ENCODE measurements around the gene LSMEM2.

Gene LSMEM2

DNA sequence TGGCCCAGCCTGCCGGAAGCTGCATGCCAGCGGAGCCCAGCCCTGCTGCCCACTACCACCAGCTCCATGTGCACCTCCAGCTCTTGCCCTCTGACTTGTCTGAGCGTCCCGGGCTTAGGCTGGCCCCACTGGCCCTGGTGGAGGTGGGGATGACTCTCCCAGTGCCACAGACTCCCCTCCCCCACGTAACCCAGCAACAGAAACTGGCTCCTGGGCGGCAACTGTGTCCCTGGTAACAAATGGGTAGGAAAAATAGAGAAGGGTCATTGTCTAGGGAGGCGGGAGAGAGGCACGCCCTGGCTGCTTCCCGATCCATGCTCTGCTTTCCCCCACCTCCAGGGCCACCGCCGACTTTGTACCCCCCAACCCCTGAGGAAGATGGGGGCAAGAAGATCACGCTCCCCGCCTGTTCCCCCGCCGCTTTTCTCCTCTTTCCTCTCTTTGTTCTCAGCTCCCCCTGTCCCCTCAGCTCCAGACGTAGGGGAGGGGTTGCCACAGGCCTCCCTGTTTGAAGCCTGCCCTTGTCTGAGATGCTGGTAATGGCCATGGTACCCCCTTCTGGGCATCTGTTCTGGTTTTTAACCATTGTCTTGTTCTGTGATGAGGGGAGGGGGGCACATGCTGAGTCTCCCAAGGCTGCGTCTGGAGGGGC lies 20.7 kb upstream of the LSMEM2 start:
- no peak overlapping the region for H3K27ac ChIP-seq (ENCODE audit: low read depth, low read length)
- H3K9me3 ChIP-seq (ENCODE audit: insufficient read depth, low read length) = no peaks in the 10 kb centered on the region
- no peak overlapping the region for H2AFZ ChIP-seq (ENCODE audit: low read depth, low read length, severe bottlenecking)
- H3K9ac ChIP-seq (ENCODE audit: low read length) = no peak overlapping the region
- H3K36me3 ChIP-seq (ENCODE audit: low read length) = 0 out of 2 replicates have a peak, but pooled peaks cover 3% of the 10 kb centered on the region
- no peak for TF ChIP-seq EZH2phosphoT487 (conservative IDR thresholded peaks at IDR 0.05; ENCODE audit: low read length)
- TF ChIP-seq, protein P1, sequence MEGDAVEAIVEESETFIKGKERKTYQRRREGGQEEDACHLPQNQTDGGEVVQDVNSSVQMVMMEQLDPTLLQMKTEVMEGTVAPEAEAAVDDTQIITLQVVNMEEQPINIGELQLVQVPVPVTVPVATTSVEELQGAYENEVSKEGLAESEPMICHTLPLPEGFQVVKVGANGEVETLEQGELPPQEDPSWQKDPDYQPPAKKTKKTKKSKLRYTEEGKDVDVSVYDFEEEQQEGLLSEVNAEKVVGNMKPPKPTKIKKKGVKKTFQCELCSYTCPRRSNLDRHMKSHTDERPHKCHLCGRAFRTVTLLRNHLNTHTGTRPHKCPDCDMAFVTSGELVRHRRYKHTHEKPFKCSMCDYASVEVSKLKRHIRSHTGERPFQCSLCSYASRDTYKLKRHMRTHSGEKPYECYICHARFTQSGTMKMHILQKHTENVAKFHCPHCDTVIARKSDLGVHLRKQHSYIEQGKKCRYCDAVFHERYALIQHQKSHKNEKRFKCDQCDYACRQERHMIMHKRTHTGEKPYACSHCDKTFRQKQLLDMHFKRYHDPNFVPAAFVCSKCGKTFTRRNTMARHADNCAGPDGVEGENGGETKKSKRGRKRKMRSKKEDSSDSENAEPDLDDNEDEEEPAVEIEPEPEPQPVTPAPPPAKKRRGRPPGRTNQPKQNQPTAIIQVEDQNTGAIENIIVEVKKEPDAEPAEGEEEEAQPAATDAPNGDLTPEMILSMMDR (IDR thresholded peaks at IDR 0.05; ENCODE audit: insufficient read depth, low read length, poor library complexity, severe bottlenecking) = no peak
- H3K9me2 ChIP-seq (replicated peaks; ENCODE audit: insufficient read depth, low read length) = no peaks in the 10 kb centered on the region
- H3K27me3 ChIP-seq (ENCODE audit: low read length) = no peaks in the 10 kb centered on the region
- no peaks in the 10 kb centered on the region for H4K20me1 ChIP-seq (ENCODE audit: low read depth, low read length)
- H3K4me3 ChIP-seq (ENCODE audit: insufficient read depth, low read length, poor library complexity, severe bottlenecking) = no peak overlapping the region
- H3K79me2 ChIP-seq (ENCODE audit: insufficient read depth, low read length) = no peaks in the 10 kb centered on the region
- H3F3A ChIP-seq (ENCODE audit: insufficient read depth) = no peaks in the 10 kb centered on the region
- no peak overlapping the region for H3K4me2 ChIP-seq (ENCODE audit: low read depth, low read length, poor library complexity, severe bottlenecking)

- Histone ChIP-seq H3F3A (ENCODE audit: insufficient read depth) (no peaks in the 10 kb centered on the region), H2AFZ (ENCODE audit: low read depth, low read length, severe bottlenecking) (no peak overlapping the region), H3K79me2 (ENCODE audit: insufficient read depth, low read length) (no peaks in the 10 kb centered on the region), H3K27ac (ENCODE audit: low read depth, low read length) (no peak overlapping the region), H3K36me3 (ENCODE audit: low read length) (0 out of 2 replicates have a peak, but pooled peaks cover 3% of the 10 kb centered on the region), H4K20me1 (ENCODE audit: low read depth, low read length) (no peaks in the 10 kb centered on the region), H3K9me2 (replicated peaks; ENCODE audit: insufficient read depth, low read length) (no peaks in the 10 kb centered on the region), H3K27me3 (ENCODE audit: low read length) (no peaks in the 10 kb centered on the region), H3K4me3 (ENCODE audit: insufficient read depth, low read length, poor library complexity, severe bottlenecking) (no peak overlapping the region), H3K9ac (ENCODE audit: low read length) (no peak overlapping the region), H3K4me2 (ENCODE audit: low read depth, low read length, poor library complexity, severe bottlenecking) (no peak overlapping the region), H3K9me3 (ENCODE audit: insufficient read depth, low read length) (no peaks in the 10 kb centered on the region)
- TF ChIP-seq EZH2phosphoT487 (conservative IDR thresholded peaks at IDR 0.05; ENCODE audit: low read length) = no peak
- TF ChIP-seq, protein P1 (IDR thresholded peaks at IDR 0.05; ENCODE audit: insufficient read depth, low read length, poor library complexity, severe bottlenecking) = no peak
These were observed 19.9 kb upstream of the LSMEM2 start for GRCh38 chr3:50258979-50259378.

DNA sequence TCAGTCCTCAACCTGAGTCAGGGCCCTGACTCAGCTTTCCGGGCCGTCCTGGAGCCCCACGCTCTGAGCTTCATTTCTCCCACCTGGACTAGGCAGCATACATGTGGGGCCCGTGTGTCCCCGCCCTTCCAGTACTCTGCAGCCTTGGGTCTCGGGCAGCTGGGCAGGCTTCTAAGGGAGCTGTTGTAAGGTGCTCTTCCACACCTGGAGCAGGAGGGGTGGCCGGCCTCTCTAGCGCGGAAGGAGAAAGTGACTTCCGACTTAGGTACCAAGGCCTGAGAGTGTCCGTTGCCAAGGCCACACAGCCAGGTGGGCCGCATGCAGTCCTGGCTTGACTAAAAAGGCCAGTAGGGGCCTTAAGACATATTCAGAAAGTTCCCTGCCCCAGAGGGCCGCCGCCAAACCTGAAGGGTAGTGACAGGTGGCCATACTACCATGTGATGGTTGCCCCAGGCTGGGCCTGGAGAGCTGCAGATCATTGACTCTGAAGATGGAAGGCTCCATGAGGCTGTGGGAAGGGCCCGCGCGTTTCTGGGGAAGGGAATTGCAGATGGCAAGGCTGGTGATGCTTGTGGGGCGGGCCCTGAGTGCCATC lies 19.4 kb upstream of the LSMEM2 start:
- no peak overlapping the region for H3K27ac ChIP-seq (ENCODE audit: low read depth, low read length)
- H3K36me3 ChIP-seq (ENCODE audit: low read length) = 0 out of 2 replicates have a peak, but pooled peaks cover 3% of the 10 kb centered on the region
- no peaks in the 10 kb centered on the region for H3K9me3 ChIP-seq (ENCODE audit: insufficient read depth, low read length)
- no peaks in the 10 kb centered on the region for H3K27me3 ChIP-seq (ENCODE audit: low read length)
- H3K4me3 ChIP-seq (ENCODE audit: insufficient read depth, low read length, poor library complexity, severe bottlenecking) = peak overlapping the region; percentile 48
- H3K4me2 ChIP-seq (ENCODE audit: low read depth, low read length, poor library complexity, severe bottlenecking) = peak overlapping the region; percentile 52
- no peaks in the 10 kb centered on the region for H3K9me2 ChIP-seq (replicated peaks; ENCODE audit: insufficient read depth, low read length)
- no peaks in the 10 kb centered on the region for H3K79me2 ChIP-seq (ENCODE audit: insufficient read depth, low read length)
- 0 out of 2 replicates have a peak overlapping the region, but pooled peaks have one; percentile 50 for H3K9ac ChIP-seq (ENCODE audit: low read length)
- no peak for TF ChIP-seq EZH2phosphoT487 (conservative IDR thresholded peaks at IDR 0.05; ENCODE audit: low read length)
- TF ChIP-seq, protein P1 (IDR thresholded peaks at IDR 0.05; ENCODE audit: insufficient read depth, low read length, poor library complexity, severe bottlenecking) = no peak
- no peak overlapping the region for H2AFZ ChIP-seq (ENCODE audit: low read depth, low read length, severe bottlenecking)
- no peaks in the 10 kb centered on the region for H3F3A ChIP-seq (ENCODE audit: insufficient read depth)
- H4K20me1 ChIP-seq (ENCODE audit: low read depth, low read length) = no peaks in the 10 kb centered on the region
